ENCODE results near the gene PAIP1.

The PAIP1 gene

DNA sequence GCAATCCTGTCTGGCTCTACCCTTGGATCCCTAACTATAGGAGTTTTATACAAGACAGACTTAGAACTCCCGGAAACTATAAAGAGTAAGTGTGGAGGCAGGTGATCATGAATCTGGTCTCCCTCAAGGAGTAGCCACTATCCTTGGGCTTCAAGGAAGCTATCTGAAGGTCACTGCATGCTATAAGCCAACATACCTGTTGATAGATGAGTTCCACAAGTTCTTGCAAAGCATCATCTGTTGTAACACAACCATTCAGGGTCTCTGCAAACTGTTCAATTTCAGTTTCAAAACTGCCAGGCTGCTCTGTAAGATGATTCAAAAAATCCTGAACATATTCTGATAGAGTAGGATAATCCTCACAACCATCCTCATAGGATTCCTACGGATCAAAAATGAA lies 9.3 kb downstream of the PAIP1 start:
- peaks cover 87% of the 10 kb centered on the region for H3K36me3 ChIP-seq
- no peaks in the 10 kb centered on the region for H3K27me3 ChIP-seq (ENCODE audit: insufficient read depth, low read depth, severe bottlenecking)
- no peak for DNase-seq
- TF ChIP-seq, protein P1, sequence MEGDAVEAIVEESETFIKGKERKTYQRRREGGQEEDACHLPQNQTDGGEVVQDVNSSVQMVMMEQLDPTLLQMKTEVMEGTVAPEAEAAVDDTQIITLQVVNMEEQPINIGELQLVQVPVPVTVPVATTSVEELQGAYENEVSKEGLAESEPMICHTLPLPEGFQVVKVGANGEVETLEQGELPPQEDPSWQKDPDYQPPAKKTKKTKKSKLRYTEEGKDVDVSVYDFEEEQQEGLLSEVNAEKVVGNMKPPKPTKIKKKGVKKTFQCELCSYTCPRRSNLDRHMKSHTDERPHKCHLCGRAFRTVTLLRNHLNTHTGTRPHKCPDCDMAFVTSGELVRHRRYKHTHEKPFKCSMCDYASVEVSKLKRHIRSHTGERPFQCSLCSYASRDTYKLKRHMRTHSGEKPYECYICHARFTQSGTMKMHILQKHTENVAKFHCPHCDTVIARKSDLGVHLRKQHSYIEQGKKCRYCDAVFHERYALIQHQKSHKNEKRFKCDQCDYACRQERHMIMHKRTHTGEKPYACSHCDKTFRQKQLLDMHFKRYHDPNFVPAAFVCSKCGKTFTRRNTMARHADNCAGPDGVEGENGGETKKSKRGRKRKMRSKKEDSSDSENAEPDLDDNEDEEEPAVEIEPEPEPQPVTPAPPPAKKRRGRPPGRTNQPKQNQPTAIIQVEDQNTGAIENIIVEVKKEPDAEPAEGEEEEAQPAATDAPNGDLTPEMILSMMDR (IDR thresholded peaks at IDR 0.05; ENCODE audit: low read depth, low read length) = no peak
- H3K4me3 ChIP-seq (ENCODE audit: low read depth, low read length) = no peak overlapping the region
- H3K27ac ChIP-seq = no peak overlapping the region
- no peaks in the 10 kb centered on the region for H3K9me3 ChIP-seq (ENCODE audit: severe bottlenecking)

DNA sequence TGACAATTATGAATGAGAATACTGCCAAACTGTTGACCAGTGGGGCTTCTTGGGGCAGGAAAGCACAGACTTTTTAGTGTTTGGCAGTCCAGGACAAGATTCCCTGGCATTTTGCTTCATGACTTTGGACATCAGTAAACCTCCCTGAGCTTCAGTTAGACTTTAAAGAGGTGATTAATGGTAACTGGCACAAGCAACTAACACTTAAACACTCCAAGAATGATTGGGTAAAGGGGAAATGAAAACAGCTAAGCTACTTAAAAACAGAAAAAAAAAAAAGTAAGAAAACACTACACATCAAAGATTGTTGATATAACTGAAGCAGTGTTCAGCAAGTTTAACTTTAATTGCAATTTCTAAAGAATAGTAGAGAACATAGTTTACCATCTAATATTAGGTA lies 13.4 kb downstream of the PAIP1 start:
- H3K36me3 ChIP-seq = peaks cover 84% of the 10 kb centered on the region
- DNase-seq = no peak
- TF ChIP-seq, protein P1 (IDR thresholded peaks at IDR 0.05; ENCODE audit: low read depth, low read length) = no peak

DNA sequence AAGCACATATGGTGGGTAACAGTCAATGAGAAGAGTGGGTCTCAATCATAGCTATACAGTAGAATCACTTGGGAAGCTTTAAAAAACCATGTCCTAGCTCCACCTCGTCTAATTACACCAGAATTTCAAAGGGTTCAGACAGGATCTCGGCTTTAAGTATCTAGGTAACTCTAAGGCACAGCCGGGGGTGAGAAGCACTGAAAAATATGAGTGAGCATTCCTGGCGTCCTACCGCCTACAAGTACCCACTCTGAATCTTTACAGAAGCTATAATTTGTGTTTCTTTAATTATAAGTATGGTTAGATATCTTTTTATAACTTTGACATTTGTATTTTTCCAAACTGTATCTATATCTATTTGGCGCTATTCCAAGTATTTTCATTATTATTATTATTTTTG lies 16.1 kb downstream of the PAIP1 start:
- H3K27ac ChIP-seq = no peak overlapping the region
- H3K4me3 ChIP-seq (ENCODE audit: low read depth, low read length) = no peak overlapping the region
- H3K9me3 ChIP-seq (ENCODE audit: severe bottlenecking) = no peaks in the 10 kb centered on the region
- peaks cover 84% of the 10 kb centered on the region for H3K36me3 ChIP-seq
- TF ChIP-seq, protein P1 (IDR thresholded peaks at IDR 0.05; ENCODE audit: low read depth, low read length) = no peak
- no peaks in the 10 kb centered on the region for H3K27me3 ChIP-seq (ENCODE audit: insufficient read depth, low read depth, severe bottlenecking)
- DNase-seq = no peak

More for the DNA sequence above, 13.4 kb downstream of the PAIP1 start:
- H3K27ac ChIP-seq = no peak overlapping the region
- H3K4me3 ChIP-seq (ENCODE audit: low read depth, low read length) = no peak overlapping the region
- H3K27me3 ChIP-seq (ENCODE audit: insufficient read depth, low read depth, severe bottlenecking) = no peaks in the 10 kb centered on the region
- no peaks in the 10 kb centered on the region for H3K9me3 ChIP-seq (ENCODE audit: severe bottlenecking)

DNA sequence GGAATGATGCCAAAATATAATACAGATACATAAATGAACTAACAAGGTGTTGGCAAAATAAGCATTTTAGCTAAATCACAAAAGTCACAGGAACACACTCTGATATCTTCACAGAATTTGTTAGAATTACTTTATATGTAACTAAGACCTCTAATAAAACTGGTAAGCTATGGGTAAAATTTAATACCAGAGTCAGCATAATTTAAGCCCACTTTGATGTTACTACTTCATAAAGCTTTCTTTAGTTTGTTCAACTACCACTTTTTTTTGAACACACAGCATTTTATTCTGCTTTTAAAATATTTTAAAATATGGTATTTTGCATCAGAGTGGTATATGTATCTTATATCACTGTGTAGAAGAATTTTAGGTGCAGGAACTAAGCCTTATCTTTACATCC lies 19.9 kb downstream of the PAIP1 start:
- TF ChIP-seq, protein P1 (IDR thresholded peaks at IDR 0.05; ENCODE audit: low read depth, low read length) = no peak

DNA sequence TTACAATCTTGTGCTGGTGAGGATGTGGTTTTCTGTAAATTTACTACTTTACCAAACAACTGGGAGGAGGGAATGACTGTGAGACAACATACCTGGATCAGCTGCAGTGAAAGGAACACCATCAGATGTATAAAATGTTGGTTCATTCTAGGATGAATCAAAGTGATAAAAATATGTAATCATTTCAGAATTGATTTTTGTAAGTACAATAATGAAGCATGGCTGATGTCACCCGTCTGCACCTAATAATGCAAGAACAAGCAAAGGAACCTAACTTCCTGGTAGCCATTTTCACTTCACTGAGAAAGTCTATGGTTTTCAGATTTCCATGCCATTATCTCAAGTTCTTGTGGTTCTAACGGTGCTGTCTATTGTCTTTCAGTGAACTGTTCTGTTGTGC lies 23.2 kb downstream of the PAIP1 start:
- H3K27ac ChIP-seq = no peak overlapping the region
- TF ChIP-seq, protein P1 (IDR thresholded peaks at IDR 0.05; ENCODE audit: low read depth, low read length) = no peak
- no peak for DNase-seq
- H3K27me3 ChIP-seq (ENCODE audit: insufficient read depth, low read depth, severe bottlenecking) = no peaks in the 10 kb centered on the region
- peaks cover 89% of the 10 kb centered on the region for H3K36me3 ChIP-seq
- H3K9me3 ChIP-seq (ENCODE audit: severe bottlenecking) = no peaks in the 10 kb centered on the region
- H3K4me3 ChIP-seq (ENCODE audit: low read depth, low read length) = no peak overlapping the region

More for the DNA sequence above, 19.9 kb downstream of the PAIP1 start:
- H3K36me3 ChIP-seq = peaks cover 89% of the 10 kb centered on the region
- DNase-seq = no peak
- H3K9me3 ChIP-seq (ENCODE audit: severe bottlenecking) = no peaks in the 10 kb centered on the region
- H3K4me3 ChIP-seq (ENCODE audit: low read depth, low read length) = no peak overlapping the region
- no peaks in the 10 kb centered on the region for H3K27me3 ChIP-seq (ENCODE audit: insufficient read depth, low read depth, severe bottlenecking)
- H3K27ac ChIP-seq = no peak overlapping the region

DNA sequence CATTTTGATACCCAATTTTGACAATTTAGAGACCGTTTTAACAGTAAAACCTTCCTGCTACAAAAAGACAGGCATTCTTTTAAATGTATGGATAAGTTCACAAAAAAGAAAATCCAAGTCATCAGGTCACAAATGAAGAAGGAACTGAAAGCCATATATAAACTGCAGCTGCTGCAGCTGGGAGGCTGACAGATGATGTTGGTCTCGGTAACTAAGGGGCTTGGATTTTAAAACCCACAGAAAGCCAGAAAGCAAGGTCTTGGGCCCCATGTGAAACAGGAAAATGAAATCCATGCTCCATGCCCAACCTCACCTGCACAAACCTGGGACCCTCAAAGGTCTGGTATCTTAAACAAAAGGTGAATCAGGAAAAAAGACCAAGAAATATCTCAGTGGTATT lies 26.2 kb downstream of the PAIP1 start:
- DNase-seq = no peak
- H3K27ac ChIP-seq = no peak overlapping the region
- H3K36me3 ChIP-seq = peaks cover 80% of the 10 kb centered on the region
- TF ChIP-seq, protein P1 (IDR thresholded peaks at IDR 0.05; ENCODE audit: low read depth, low read length) = no peak
- H3K4me3 ChIP-seq (ENCODE audit: low read depth, low read length) = no peak overlapping the region
- H3K27me3 ChIP-seq (ENCODE audit: insufficient read depth, low read depth, severe bottlenecking) = no peaks in the 10 kb centered on the region
- no peaks in the 10 kb centered on the region for H3K9me3 ChIP-seq (ENCODE audit: severe bottlenecking)
